Hepatocyte (in vitro differentiated cells): Measurements from ENCODE around the gene CDC42SE2. TPM values are rescaled to one million over a fixed set of nuclear protein-coding genes. Genes with fewer than 3 reads are reported as not detected.

ENCODE experiments used
- DNase-seq: peaks from one replicate; pipeline ENCODE4 v3.0.0-alpha.2; 2016; ENCODE audit warnings: low spot score
- H2AFZ ChIP-seq: fragments of 200-600 bp; sonication (generic); 2 replicates; pipeline ENCODE4 v1.6.0; 2016; ENCODE audit warnings: antibody characterized with exemption, mild to moderate bottlenecking
- H3K27ac ChIP-seq: fragments of 200-600 bp; sonication (generic); 2 replicates; pipeline ENCODE4 v1.5.1; 2016; ENCODE audit warnings: mild to moderate bottlenecking
- H3K27me3 ChIP-seq: fragments of 200-600 bp; sonication (generic); 2 replicates; pipeline ENCODE4 v1.6.1; 2016
- H3K36me3 ChIP-seq: fragments of 200-600 bp; sonication (generic); replicated peaks from 2 replicates; pipeline ENCODE4 v1.5.1; 2016; ENCODE audit warnings: low read depth; ENCODE audit not compliant: insufficient read depth
- H3K4me1 ChIP-seq: fragments of 200-600 bp; sonication (generic); 2 replicates; pipeline ENCODE4 v1.5.1; 2016; ENCODE audit warnings: mild to moderate bottlenecking, moderate library complexity; ENCODE audit not compliant: insufficient read depth
- H3K4me2 ChIP-seq: fragments of 200-600 bp; sonication (generic); 2 replicates; pipeline ENCODE4 v1.6.0; 2016
- H3K4me3 ChIP-seq: fragments of 200-600 bp; sonication (generic); 2 replicates; pipeline ENCODE4 v1.5.1; 2016; ENCODE audit warnings: mild to moderate bottlenecking
- H3K79me2 ChIP-seq: fragments of 200-600 bp; sonication (generic); 2 replicates; pipeline ENCODE4 v1.6.0; 2017; ENCODE audit warnings: mild to moderate bottlenecking
- H3K9me2 ChIP-seq: fragments of 200-600 bp; sonication (generic); replicated peaks from 2 replicates; pipeline ENCODE4 v1.6.0; 2017; ENCODE audit warnings: mild to moderate bottlenecking; ENCODE audit not compliant: insufficient read depth
- H3K9me3 ChIP-seq: fragments of 200-600 bp; sonication (generic); 2 replicates; pipeline ENCODE4 v1.5.1; 2016; ENCODE audit warnings: low read depth, mild to moderate bottlenecking
- H4K20me1 ChIP-seq: fragments of 200-600 bp; sonication (generic); 2 replicates; pipeline ENCODE4 v1.6.0; 2016; ENCODE audit warnings: mild to moderate bottlenecking; ENCODE audit not compliant: insufficient read depth, poor library complexity, severe bottlenecking
- CTCF ChIP-seq: fragments of 200-600 bp; sonication (generic); IDR thresholded peaks from 2 replicates; pipeline ENCODE4 v1.5.1; 2016; ENCODE audit warnings: antibody characterized with exemption, mild to moderate bottlenecking; ENCODE audit not compliant: poor library complexity
- EZH2 ChIP-seq: fragments of 200-600 bp; sonication (generic); IDR thresholded peaks from 2 replicates; pipeline ENCODE4 v1.6.1; 2016; ENCODE audit warnings: antibody characterized with exemption, mild to moderate bottlenecking, borderline replicate concordance
- EZH2phosphoT487 ChIP-seq: fragments of 200-600 bp; sonication (generic); IDR thresholded peaks from one replicate; pipeline ENCODE4 v1.6.1; 2018; ENCODE audit warnings: antibody characterized with exemption, mild to moderate bottlenecking, low read depth, moderate library complexity; ENCODE audit not compliant: unreplicated experiment, severe bottlenecking
- WGBS: methylation state at CpG from one replicate; pipeline ENCODE4 v1.1.6; 2016; ENCODE audit warnings: low lambda C conversion rate; ENCODE audit errors: missing lambda C conversion rate; 5-methylcytosine and 5-hydroxymethylcytosine counted together
- polyA plus RNA-seq: library from polyadenylated mRNA; unstranded; fragments of >200 nt; fragmentation: Nextera tagmentation; extraction: Ambion mirVana; gene quantifications from 2 replicates; pipeline ENCODE4 v1.2.1, GENCODE V29; 2016
- total RNA-seq: library from RNA; depleted of rRNA; stranded (reverse); fragments of >200 nt; gene quantifications from 2 replicates; pipeline ENCODE4 v1.2.3, GENCODE V29; 2014

Gene CDC42SE2
- total and polyA plus RNA-seq, 2 experiments from 2014 or later: 27.2 to 51.5 TPM

- Histone ChIP-seq H3K9me2 (no peaks in the 10 kb centered on the region), H3K36me3 (no peaks in the 10 kb centered on the region), H3K4me3 (no peak overlapping the region), H3K4me2 (no peak overlapping the region), H4K20me1 (no peaks in the 10 kb centered on the region), H2AFZ (no peak overlapping the region), H3K9me3 (no peaks in the 10 kb centered on the region), H3K27ac (no peak overlapping the region), H3K27me3 (no peaks in the 10 kb centered on the region), H3K4me1 (peaks cover 3% of the 10 kb centered on the region), H3K79me2 (peaks cover 40% of the 10 kb centered on the region)
- WGBS: 98% methylated on average over 4 of the region's 4 CpGs
- TF ChIP-seq CTCF (no peak), EZH2 (no peak), EZH2phosphoT487 (no peak)
- no peak for DNase-seq
Observed at GRCh38 chr5:131367219-131367860, 103.5 kb downstream of the CDC42SE2 start.

GRCh38 chr5:131368866-131369265 lies 105.0 kb downstream of the CDC42SE2 start:
- 86% methylated on average over 4 of the region's 4 CpGs for WGBS
- no peak overlapping the region for H3K4me3 ChIP-seq
- H3K27me3 ChIP-seq: no peaks in the 10 kb centered on the region
- peaks cover 3% of the 10 kb centered on the region for H3K4me1 ChIP-seq
- H3K9me3 ChIP-seq: no peaks in the 10 kb centered on the region
- H3K36me3 ChIP-seq: no peaks in the 10 kb centered on the region
- H3K79me2 ChIP-seq: peaks cover 36% of the 10 kb centered on the region
- no peak overlapping the region for H3K4me2 ChIP-seq
- TF ChIP-seq EZH2 (no peak), EZH2phosphoT487 (no peak), CTCF (no peak)
- no peaks in the 10 kb centered on the region for H3K9me2 ChIP-seq
- no peaks in the 10 kb centered on the region for H4K20me1 ChIP-seq
- DNase-seq: no peak
- no peak overlapping the region for H2AFZ ChIP-seq
- no peak overlapping the region for H3K27ac ChIP-seq

GRCh38 chr5:131369558-131369957 lies 105.7 kb downstream of the CDC42SE2 start:
- 86% methylated on average over 1 of the region's 1 CpG for WGBS

More at GRCh38 chr5:131369558-131369957, 105.7 kb downstream of the CDC42SE2 start:
- no peak for TF ChIP-seq CTCF
- TF ChIP-seq EZH2phosphoT487: no peak
- TF ChIP-seq EZH2: no peak
- DNase-seq: no peak
- no peaks in the 10 kb centered on the region for H3K27me3 ChIP-seq
- H3K36me3 ChIP-seq: no peaks in the 10 kb centered on the region
- no peaks in the 10 kb centered on the region for H3K9me3 ChIP-seq
- no peak overlapping the region for H3K4me3 ChIP-seq
- H3K27ac ChIP-seq: no peak overlapping the region
- H3K79me2 ChIP-seq: peaks cover 33% of the 10 kb centered on the region
- H3K4me1 ChIP-seq: peaks cover 3% of the 10 kb centered on the region
- no peaks in the 10 kb centered on the region for H4K20me1 ChIP-seq
- H3K9me2 ChIP-seq: no peaks in the 10 kb centered on the region
- no peak overlapping the region for H3K4me2 ChIP-seq
- no peak overlapping the region for H2AFZ ChIP-seq
